Gastrocnemius medialis (tissue), 4 donors: Measurements from ENCODE around the gene B4GALT6. TPM values are rescaled to one million over a fixed set of nuclear protein-coding genes. Genes with fewer than 3 reads are reported as not detected.

Experiments used
- ATAC-seq, 2 donors: fragments of 150-250 bp; one replicate each; pipeline ENCODE4 v1.9.1; 2016
- DNase-seq, 2 donors: peaks; one replicate each; pipeline ENCODE4 v3.0.0-alpha.2; 2019
- H3K27ac ChIP-seq, 4 donors: fragments of 200-600 bp; sonication (generic); 1 replicate in 1 of 4; 2 replicates in 3 of 4; pipeline ENCODE4 v1.5.1; 2016 to 2018; ENCODE audit warnings: mild to moderate bottlenecking in 2 of 4, moderate library complexity in 1 of 4
- H3K27me3 ChIP-seq, 3 donors: fragments of 200-600 bp; sonication (generic) in 2 of 3; 1 replicate in 1 of 3; 2 replicates in 2 of 3; pipeline versions ENCODE4 v1.5.1 to v1.6.0; 2016 to 2019; ENCODE audit warnings: mild to moderate bottlenecking in 1 of 3, moderate library complexity in 1 of 3
- H3K36me3 ChIP-seq, 2 donors: fragments of 200-600 bp; sonication (generic) in 1 of 2; one replicate each; pipeline ENCODE4 v1.5.1; 2017 to 2018
- H3K4me1 ChIP-seq, 2 donors: fragments of 200-600 bp; sonication (generic) in 1 of 2; one replicate each; pipeline ENCODE4 v1.5.1; 2016 to 2017; ENCODE audit warnings: mild to moderate bottlenecking in 2 of 2
- H3K4me3 ChIP-seq, 4 donors: fragments of 200-600 bp; sonication (generic) in 3 of 4; 1 replicate in 1 of 4; 2 replicates in 3 of 4; pipeline ENCODE4 v1.5.1; 2016 to 2019; ENCODE audit warnings: mild to moderate bottlenecking in 2 of 4
- H3K9me3 ChIP-seq, 3 donors: fragments of 200-600 bp; sonication (generic) in 2 of 3; 1 replicate in 1 of 3; 2 replicates in 2 of 3; pipeline ENCODE4 v1.5.1; 2016 to 2019
- POLR2A ChIP-seq, 2 donors: fragments of 450-650 bp; IDR thresholded peaks; one replicate each; pipeline ENCODE4 v1.6.1; 2017; ENCODE audit warnings: antibody characterized with exemption in 2 of 2, mild to moderate bottlenecking in 2 of 2, moderate library complexity in 2 of 2
- in situ Hi-C, 4 donors: fragments of 200-750 bp; cut with MboI; loops; one replicate each; pipeline versions ENCODE4 v1.15.0 to v1.8.0; 2017; ENCODE audit warnings: low sequenced_read_pairs in 4 of 4
- intact Hi-C: fragments of 100-400 bp; cut with DNase I; formaldehyde crosslinking; loops from one replicate; pipeline ENCODE4 v1.15.1; 2023; ENCODE audit warnings: low total_unique reads
- total RNA-seq, 4 donors: library from RNA; depleted of rRNA; stranded (reverse); fragments of >200 nt; gene quantifications; one replicate each; pipeline versions ENCODE4 v1.1.0 to v1.2.3, GENCODE V29; 2016
- TF ChIP-seq, protein P1 (sequence below), 5 experiments: fragments of 450-650 bp in 3 of 5; fragments of 200-600 bp in 2 of 5; sonication (generic) in 2 of 5; IDR thresholded peaks in 4 of 5; conservative IDR thresholded peaks in 1 of 5; 1 replicate in 4 of 5; 2 replicates in 1 of 5; pipeline ENCODE4 v1.5.1; 2016 to 2019; ENCODE audit warnings: antibody characterized with exemption in 5 of 5, mild to moderate bottlenecking in 3 of 5, moderate library complexity in 3 of 5

Gene B4GALT6
- total RNA-seq, 4 donors from 2014 or later = 0.85 to 2.9 (median 1.9) TPM

DNA sequence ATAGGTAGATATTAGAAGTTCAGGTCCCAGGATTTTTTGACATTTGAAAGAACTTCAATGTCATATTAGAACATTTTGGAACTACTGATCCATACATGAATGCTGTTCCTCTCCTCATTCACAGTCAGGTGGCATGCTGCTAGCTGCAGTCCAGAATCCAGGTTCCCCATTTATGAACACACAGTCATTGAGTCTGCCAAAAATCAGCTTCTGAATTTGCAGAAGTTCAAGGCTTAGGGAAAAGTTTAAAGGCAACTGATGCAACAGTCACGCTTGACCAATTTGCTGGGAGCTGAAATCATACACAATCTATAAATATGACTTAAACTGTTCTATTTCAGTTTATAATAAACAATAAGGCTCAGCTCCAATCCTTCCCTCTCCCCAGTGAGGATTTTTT is 110.0 kb downstream of the B4GALT6 start:
- no peaks in the 10 kb centered on the region for H3K36me3 ChIP-seq
- no peak overlapping the region for H3K4me3 ChIP-seq
- intact Hi-C loops = no loop called here
- no peak for DNase-seq
- H3K4me1 ChIP-seq = no peaks in the 10 kb centered on the region
- H3K27me3 ChIP-seq = no peaks in the 10 kb centered on the region
- no peak overlapping the region for H3K27ac ChIP-seq
- TF ChIP-seq, protein P1, sequence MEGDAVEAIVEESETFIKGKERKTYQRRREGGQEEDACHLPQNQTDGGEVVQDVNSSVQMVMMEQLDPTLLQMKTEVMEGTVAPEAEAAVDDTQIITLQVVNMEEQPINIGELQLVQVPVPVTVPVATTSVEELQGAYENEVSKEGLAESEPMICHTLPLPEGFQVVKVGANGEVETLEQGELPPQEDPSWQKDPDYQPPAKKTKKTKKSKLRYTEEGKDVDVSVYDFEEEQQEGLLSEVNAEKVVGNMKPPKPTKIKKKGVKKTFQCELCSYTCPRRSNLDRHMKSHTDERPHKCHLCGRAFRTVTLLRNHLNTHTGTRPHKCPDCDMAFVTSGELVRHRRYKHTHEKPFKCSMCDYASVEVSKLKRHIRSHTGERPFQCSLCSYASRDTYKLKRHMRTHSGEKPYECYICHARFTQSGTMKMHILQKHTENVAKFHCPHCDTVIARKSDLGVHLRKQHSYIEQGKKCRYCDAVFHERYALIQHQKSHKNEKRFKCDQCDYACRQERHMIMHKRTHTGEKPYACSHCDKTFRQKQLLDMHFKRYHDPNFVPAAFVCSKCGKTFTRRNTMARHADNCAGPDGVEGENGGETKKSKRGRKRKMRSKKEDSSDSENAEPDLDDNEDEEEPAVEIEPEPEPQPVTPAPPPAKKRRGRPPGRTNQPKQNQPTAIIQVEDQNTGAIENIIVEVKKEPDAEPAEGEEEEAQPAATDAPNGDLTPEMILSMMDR (IDR thresholded peaks at IDR 0.05 in 4 of 5, conservative IDR thresholded peaks at IDR 0.05 in 1 of 5) = no peak
- no peak for TF ChIP-seq POLR2A (IDR thresholded peaks at IDR 0.05)
- ATAC-seq = no peak
- H3K9me3 ChIP-seq = no peaks in the 10 kb centered on the region
- in situ Hi-C loops = loop anchor here in 3 of 4 donors (25.0 kb wide), 2 partner anchors 238 to 388 kb away; no protein-coding TSS in a partner anchor

Other genes starting within 250 kb of the B4GALT6 start
- gene DSG3, start 236.8 kb downstream of the B4GALT6 start, total RNA-seq = not detected
- 1 to 10 TPM in 3 of 4 donors, under 1 TPM in 1; 0.61 to 3.7 (median 2.0) TPM for gene DSG2, start 186.4 kb downstream of the B4GALT6 start, total RNA-seq
- gene TTR, start 92.7 kb downstream of the B4GALT6 start, total RNA-seq = 1 to 10 TPM in 2 of 4 donors, not detected in 2; 1.4 to 4.4 TPM
- not detected for gene SLC25A52, start 76.3 kb upstream of the B4GALT6 start, total RNA-seq